ENCODE data around the gene RBM33.

RBM33 gene

GRCh38 chr7:155665079-155665956 lies 20.9 kb downstream of the RBM33 start:
- no peaks in the 10 kb centered on the region for H3K9me3 ChIP-seq (replicated peaks; ENCODE audit: insufficient read depth, low read length)
- no peaks in the 10 kb centered on the region for H3F3A ChIP-seq (ENCODE audit: insufficient read depth, low read length)
- H3K4me3 ChIP-seq (ENCODE audit: low read length), result no peak overlapping the region
- no peak overlapping the region for H3K4me2 ChIP-seq (ENCODE audit: low read depth, low read length)
- H3K9me2 ChIP-seq (replicated peaks; ENCODE audit: insufficient read depth, low read length), result no peaks in the 10 kb centered on the region
- H3K27me3 ChIP-seq (replicated peaks; ENCODE audit: insufficient read depth, low read length), result no peaks in the 10 kb centered on the region
- H3K79me2 ChIP-seq (ENCODE audit: low read length), result peaks cover 99% of the 10 kb centered on the region
- peaks cover 63% of the 10 kb centered on the region for H4K20me1 ChIP-seq (ENCODE audit: insufficient read depth, low read length)
- H3K36me3 ChIP-seq (replicated peaks; ENCODE audit: insufficient read depth, low read length), result peaks cover 10% of the 10 kb centered on the region; the same call in 1 of the 2 replicates
- no peak overlapping the region for H3K27ac ChIP-seq (ENCODE audit: low read length)
- TF ChIP-seq EZH2 (optimal IDR thresholded peaks at IDR 0.05; ENCODE audit: low read depth, low read length) (no peak), CTCF (IDR thresholded peaks at IDR 0.05; ENCODE audit: low read length) (no peak), EZH2phosphoT487 (IDR thresholded peaks at IDR 0.05; ENCODE audit: low read length) (no peak)
- H3K4me1 ChIP-seq (ENCODE audit: low read length), result no peaks in the 10 kb centered on the region
- H2AFZ ChIP-seq (ENCODE audit: low read length), result no peak overlapping the region
- DNase-seq, result no peak
- H3K9ac ChIP-seq (ENCODE audit: low read length), result no peak overlapping the region

- no peak for DNase-seq
- Histone ChIP-seq H2AFZ (ENCODE audit: low read length) (no peak overlapping the region), H3K27ac (ENCODE audit: low read length) (no peak overlapping the region), H3K79me2 (ENCODE audit: low read length) (peaks cover 100% of the 10 kb centered on the region), H3K9me2 (replicated peaks; ENCODE audit: insufficient read depth, low read length) (no peaks in the 10 kb centered on the region), H4K20me1 (ENCODE audit: insufficient read depth, low read length) (peaks cover 68% of the 10 kb centered on the region), H3K4me1 (ENCODE audit: low read length) (no peaks in the 10 kb centered on the region), H3K4me2 (ENCODE audit: low read depth, low read length) (no peak overlapping the region), H3F3A (ENCODE audit: insufficient read depth, low read length) (no peaks in the 10 kb centered on the region), H3K27me3 (replicated peaks; ENCODE audit: insufficient read depth, low read length) (no peaks in the 10 kb centered on the region), H3K36me3 (replicated peaks; ENCODE audit: insufficient read depth, low read length) (peaks cover 10% of the 10 kb centered on the region; the same call in 1 of the 2 replicates), H3K4me3 (ENCODE audit: low read length) (no peak overlapping the region), H3K9ac (ENCODE audit: low read length) (no peak overlapping the region), H3K9me3 (replicated peaks; ENCODE audit: insufficient read depth, low read length) (no peaks in the 10 kb centered on the region)
- no peak for TF ChIP-seq EZH2 (optimal IDR thresholded peaks at IDR 0.05; ENCODE audit: low read depth, low read length)
These were observed 21.5 kb downstream of the RBM33 start for GRCh38 chr7:155665957-155666287.

- no peak overlapping the region for H3K27ac ChIP-seq (ENCODE audit: low read length)
- peaks cover 100% of the 10 kb centered on the region for H3K79me2 ChIP-seq (ENCODE audit: low read length)
- H4K20me1 ChIP-seq (ENCODE audit: insufficient read depth, low read length), result peaks cover 71% of the 10 kb centered on the region
- H3K4me1 ChIP-seq (ENCODE audit: low read length), result no peaks in the 10 kb centered on the region
- H3K4me2 ChIP-seq (ENCODE audit: low read depth, low read length), result no peak overlapping the region
- H3K27me3 ChIP-seq (replicated peaks; ENCODE audit: insufficient read depth, low read length), result no peaks in the 10 kb centered on the region
- H3K9me2 ChIP-seq (replicated peaks; ENCODE audit: insufficient read depth, low read length), result no peaks in the 10 kb centered on the region
- no peaks in the 10 kb centered on the region for H3K9me3 ChIP-seq (replicated peaks; ENCODE audit: insufficient read depth, low read length)
- no peaks in the 10 kb centered on the region for H3F3A ChIP-seq (ENCODE audit: insufficient read depth, low read length)
- no peak overlapping the region for H3K9ac ChIP-seq (ENCODE audit: low read length)
- no peak overlapping the region for H2AFZ ChIP-seq (ENCODE audit: low read length)
- H3K36me3 ChIP-seq (replicated peaks; ENCODE audit: insufficient read depth, low read length), result peaks cover 10% of the 10 kb centered on the region; the same call in 1 of the 2 replicates
- TF ChIP-seq EZH2phosphoT487 (IDR thresholded peaks at IDR 0.05; ENCODE audit: low read length) (no peak), CTCF (IDR thresholded peaks at IDR 0.05; ENCODE audit: low read length) (no peak), EZH2 (optimal IDR thresholded peaks at IDR 0.05; ENCODE audit: low read depth, low read length) (no peak)
- DNase-seq, result no peak
- no peak overlapping the region for H3K4me3 ChIP-seq (ENCODE audit: low read length)
These were observed 22.9 kb downstream of the RBM33 start for GRCh38 chr7:155667241-155667829.
